Choroid plexus epithelial cell (primary cell): ENCODE data around the gene APBA2.

Experiments
- DNase-seq: peaks from one replicate; pipeline ENCODE4 v3.0.0-alpha.2; 2010; ENCODE audit warnings: low read depth
- H3K4me3 ChIP-seq: 2 replicates; pipeline ENCODE4 v1.5.1; 2011; ENCODE audit warnings: low read depth, mild to moderate bottlenecking, control low read depth, low read length, moderate library complexity
- CTCF ChIP-seq: conservative IDR thresholded peaks from 2 replicates; pipeline ENCODE4 v1.5.1; 2011; ENCODE audit warnings: low read depth, mild to moderate bottlenecking, control low read depth, inconsistent platforms, low read length, moderate library complexity

Gene APBA2

GRCh38 chr15:28964098-28964497, 78.3 kb downstream of the APBA2 start:
- no peak for DNase-seq
- TF ChIP-seq CTCF, result no peak
- H3K4me3 ChIP-seq, result no peak overlapping the region

- H3K4me3 ChIP-seq, result no peak overlapping the region
- no peak for DNase-seq
- no peak for TF ChIP-seq CTCF
These were observed 81.3 kb downstream of the APBA2 start for GRCh38 chr15:28967066-28967465.

- TF ChIP-seq CTCF, result no peak
- no peak for DNase-seq
- H3K4me3 ChIP-seq, result no peak overlapping the region
These were observed 82.2 kb downstream of the APBA2 start for GRCh38 chr15:28967990-28968389.

- TF ChIP-seq CTCF, result no peak
- H3K4me3 ChIP-seq, result no peak overlapping the region
- DNase-seq, result no peak
These were observed 83.8 kb downstream of the APBA2 start for GRCh38 chr15:28969511-28970085.

- no peak for DNase-seq
- H3K4me3 ChIP-seq, result no peak overlapping the region
- TF ChIP-seq CTCF, result no peak
These were observed 88.4 kb downstream of the APBA2 start for GRCh38 chr15:28974142-28974541.

GRCh38 chr15:28975766-28976179, 90.0 kb downstream of the APBA2 start:
- peak; percentile 80 for DNase-seq
- no peak overlapping the region for H3K4me3 ChIP-seq
- peak; percentile 94 for TF ChIP-seq CTCF

GRCh38 chr15:28977377-28978010, 91.7 kb downstream of the APBA2 start:
- H3K4me3 ChIP-seq, result no peak overlapping the region
- TF ChIP-seq CTCF, result no peak
- peak; percentile 96 for DNase-seq
